OCI-M2 (cell line): ENCODE data around the gene INCENP.
A peak's percentile ranks its signal among the peaks of the same experiment; 100 is the strongest.
"Not testable (repeated sequence)": the region's sequence is repeated elsewhere in the genome, so short reads cannot be mapped to it uniquely, and the experiment has no call there.

ENCODE experiments used
- DNase-seq: peaks from one replicate; lab custom pipeline; 2025; ENCODE audit not compliant: unreplicated experiment; lab: John Stamatoyannopoulos, UW

INCENP gene

DNA sequence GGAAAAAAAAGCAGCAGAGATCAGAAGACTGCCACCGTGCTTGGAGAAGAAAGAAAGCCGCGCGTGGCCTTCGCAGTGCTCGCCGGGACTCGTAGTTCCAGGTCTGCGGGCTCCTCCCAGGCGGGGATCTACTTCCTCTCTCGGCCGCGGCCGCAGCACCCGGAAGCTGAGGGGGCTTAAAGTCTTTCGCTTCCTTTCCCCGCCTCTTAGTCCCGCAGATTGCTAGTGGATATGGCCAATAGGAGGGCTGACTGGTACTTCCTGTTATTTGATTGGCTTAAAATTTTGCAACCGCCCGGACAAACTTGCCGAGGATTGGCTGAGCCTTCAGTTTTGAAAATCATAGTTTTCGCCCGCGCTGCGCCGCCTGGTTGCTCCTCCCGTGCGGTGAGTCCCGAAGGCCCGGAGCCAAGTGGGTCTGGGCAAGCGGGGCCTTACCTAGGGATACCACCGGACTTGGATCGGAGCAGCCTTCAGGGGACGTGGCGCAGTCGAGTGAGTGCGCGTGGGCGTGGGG is at the start of gene INCENP:
INCENP (plus strand) TSS at position 343 of the 517 bp plus-strand sequence. CDS start 4,151 bp downstream, outside the sequence.
- peak; percentile 61 for DNase-seq

DNA sequence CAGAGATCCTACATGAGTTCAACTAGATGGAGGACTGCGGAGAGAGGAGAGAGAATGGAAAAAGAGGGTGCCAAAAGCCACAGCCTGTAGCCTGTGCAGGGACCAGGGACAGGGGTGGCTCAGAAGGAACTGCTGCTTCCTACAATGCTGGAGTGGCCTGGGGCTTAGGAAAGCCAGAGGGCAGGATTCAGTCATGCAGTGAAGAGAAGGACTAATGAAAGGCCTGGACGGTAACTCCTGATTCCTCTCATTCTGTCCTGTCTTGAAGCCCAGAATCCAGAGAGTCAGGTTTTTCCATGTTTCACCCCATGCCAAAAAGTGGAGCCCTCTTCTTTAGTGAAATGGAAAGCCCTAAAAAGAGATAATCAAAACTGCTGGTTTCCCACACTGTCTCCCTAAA is 48.4 kb upstream of the INCENP start:
- no peak for DNase-seq

DNA sequence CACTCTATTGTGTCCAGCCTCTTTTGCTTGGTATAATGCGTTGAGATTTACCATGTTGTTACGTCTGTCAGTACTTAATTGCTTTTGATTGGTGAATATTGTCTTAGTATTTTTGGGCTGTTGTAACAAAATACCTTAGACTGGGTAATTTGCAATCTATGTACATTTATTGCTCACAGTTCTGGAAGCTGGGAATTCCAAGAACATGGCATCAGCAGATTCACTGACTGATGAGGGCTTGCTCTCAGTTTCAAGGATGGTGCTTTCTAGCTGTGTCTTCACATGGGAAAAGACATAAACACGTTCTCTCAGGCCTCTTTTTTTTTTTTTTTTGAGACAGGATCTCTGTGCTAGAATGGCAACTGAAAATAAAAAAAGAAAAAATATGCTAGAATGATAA is 46.7 kb upstream of the INCENP start:
- no peak for DNase-seq

DNA sequence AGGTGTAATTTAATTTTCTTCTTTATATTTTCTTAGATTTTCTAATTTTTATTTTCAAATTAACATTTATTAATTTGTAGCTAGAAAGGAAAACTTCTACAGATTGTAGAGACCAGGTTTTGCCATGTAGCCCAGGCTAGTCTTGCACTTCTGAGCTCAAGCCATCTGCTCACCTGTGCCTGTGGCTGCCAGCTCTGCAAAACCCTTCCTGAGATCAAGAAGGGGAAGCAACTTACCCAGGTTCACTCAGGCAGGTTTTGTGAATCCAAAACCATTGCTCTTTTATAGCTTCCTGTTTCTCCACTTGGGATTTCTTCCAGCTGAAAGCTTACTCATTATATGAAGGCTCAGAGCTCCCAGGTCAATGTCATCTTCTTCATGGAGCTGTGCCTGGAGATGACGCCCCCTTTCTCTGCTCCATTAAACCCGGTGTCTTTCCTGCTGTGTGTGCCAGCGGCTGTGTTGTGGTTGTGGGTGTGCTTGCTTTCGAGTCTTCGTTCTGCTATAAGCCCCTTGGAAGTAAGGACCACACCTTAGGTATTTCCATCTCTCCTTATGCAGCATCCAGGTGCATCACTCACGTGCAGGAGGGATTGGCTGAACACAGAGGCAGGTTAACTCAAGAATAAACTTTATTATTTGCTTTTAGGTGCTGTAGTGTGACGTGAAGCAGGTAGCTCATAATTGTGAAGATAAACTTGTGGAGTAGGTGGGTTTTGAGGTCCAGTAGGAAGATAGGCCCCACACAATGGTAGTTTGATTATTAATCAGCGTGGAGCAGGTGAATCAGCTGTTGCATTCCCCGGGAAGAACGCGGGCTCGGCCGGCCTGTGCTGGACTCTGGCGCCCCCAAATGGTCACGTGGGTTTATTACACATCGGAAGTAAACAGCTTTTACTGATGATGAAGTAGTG is 42.2 kb upstream of the INCENP start:
- no peak for DNase-seq

DNA sequence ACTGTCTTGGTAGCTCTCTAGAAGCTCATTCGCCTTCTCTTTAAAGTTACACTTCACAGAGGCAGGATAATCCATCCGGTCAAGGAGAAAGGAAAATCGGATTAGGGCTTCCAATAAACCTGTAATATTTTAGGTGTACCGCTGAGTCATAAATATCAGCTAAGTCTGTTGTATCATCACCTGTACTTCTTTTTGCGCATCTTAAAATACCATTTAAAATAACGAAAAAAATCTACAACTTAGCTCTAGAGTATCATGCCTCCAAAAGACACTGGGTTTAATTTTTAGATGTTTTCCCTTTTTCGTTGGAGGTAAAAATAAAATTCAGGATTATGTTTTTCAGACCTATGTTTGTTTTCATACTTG is 41.5 kb upstream of the INCENP start:
- no peak for DNase-seq

DNA sequence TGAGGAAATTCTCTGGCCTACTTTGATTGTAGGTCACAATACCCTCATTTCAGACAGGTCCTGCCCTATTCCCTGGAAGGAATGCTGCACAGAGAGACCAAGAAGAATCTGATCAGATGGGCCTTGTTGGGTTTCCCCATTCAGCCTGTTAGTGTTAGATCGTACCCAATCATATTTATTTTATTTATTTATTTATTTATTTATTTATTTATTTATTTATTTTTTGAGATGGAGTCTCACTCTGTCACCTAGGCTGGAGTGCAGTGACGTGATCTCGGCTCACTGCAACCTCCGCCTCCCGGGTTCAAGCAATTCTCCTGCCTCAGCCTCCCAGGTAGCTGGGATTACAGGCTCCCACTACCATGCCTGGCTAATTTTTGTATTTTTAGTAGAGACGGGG is 39.0 kb upstream of the INCENP start:
- not testable (repeated sequence) for DNase-seq

DNA sequence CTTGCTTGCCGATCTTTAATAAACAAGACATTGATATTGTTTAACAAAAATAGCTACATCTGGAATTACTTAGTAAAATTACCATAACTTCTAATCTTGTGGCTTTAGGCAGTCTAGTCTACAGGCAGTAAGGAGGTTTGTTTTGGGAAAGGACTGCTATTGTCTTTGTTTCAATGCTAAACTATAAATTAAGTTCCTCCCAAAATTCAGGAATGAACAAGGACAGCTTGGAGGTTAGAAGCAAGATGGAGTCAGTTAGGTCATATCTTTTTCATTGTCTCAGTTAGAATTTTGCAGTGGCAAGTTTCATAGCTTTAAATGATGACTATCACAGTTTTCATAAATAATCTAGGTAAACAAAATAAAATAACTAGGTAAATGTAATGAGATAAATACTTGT is 36.1 kb upstream of the INCENP start:
- DNase-seq, result no peak

DNA sequence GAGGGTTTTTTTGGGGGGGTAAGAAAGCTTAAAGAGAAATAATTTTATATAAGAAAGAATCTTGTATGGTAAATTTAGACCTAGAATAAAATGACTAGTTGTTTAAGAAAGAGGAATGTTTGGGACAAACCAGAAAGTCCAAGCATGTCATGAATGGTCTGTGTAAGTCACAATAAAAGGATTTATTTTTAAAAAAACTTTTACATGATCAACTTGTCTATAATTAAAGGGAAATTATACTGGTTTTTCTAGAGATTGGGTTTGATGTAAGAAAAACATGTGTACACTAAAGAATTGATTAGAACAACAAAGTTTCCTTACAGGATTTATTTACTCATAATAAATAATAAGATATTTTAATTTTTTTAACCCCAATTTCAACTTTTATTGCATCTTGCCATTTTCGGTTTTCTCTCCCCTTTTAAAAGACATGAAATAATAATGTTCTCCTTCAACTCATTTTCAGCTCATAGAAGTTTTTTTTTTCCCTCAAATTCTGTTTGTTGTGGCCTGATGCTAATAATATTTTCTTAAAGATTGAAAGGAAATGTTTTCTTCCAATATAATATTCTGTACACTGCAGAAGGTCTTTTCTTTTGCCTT is 35.4 kb upstream of the INCENP start:
- DNase-seq, result no peak

DNA sequence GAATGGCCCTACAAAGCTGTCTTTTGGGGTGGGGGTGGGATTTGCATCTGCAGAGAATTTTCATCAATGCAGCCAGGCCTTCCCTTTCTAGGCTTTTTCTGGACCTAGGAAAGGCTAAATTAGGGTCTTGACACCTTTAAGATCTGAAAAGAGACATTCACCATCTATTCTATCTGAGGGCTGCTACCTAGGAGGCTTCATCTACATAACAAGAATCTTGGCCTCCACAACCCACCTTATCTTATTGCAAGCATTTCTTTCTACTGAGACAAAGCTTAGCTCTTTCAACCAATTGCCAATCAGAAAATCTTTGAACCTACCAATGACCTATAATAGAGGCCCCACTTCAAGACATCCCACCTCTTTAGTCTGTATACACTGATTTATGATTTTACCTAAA is 20.7 kb upstream of the INCENP start:
- no peak for DNase-seq

DNA sequence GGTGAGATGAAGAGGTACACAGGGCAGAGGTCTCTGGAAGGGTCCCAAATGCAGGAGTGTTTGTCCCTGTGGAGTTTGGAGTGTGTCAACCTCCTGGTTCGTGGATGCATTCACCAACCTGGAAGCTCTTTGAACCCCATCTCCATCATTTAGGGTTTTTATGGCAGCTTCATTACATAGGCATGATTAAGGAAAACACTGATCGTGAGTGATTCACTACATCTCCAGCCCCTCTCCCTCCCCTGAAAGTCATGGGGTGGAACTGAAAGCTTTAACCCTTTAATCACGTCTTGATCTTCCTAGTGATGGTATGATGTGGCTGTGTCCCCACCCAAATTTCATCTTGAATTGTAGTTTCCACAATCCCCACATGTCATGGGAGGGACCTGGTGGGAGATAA is 19.8 kb upstream of the INCENP start:
- DNase-seq, result no peak

DNA sequence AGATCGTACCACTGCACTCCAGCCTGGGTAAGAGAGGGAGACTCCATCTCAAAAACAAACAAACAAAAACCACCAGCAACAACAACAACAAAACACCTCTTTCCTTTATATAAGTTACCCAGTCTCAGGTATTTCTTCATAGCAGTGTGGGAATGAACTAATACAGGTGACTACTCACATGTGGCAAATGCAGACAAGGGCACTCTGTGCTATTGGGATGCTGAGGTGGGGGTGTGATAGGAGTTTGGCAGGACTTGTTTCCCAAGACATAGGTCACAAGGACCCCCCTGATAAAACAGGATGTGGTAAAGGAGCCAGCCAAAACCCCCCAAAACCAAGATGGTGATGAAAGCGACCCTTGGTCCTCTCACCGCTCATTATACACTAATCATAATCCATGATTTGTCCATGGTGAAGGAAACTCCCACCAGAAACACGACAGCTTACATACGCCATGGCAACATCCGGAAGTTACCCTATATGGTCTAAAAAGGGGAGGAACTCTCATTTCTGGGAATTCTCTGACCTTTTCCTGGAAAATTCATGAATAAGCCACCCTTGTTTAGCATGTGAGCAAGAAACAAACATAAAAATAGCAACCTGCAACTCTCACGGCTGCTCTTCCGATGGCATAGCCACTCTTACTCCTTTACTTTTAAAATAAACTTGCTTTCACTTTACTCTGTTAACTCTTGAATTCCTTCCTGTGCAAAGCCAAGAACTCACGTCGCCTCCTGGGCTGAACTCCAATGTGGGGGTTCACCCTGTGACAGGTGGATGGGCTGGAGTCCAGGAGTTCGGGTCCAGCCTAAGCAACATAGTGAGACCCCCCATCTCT is 18.8 kb upstream of the INCENP start:
- DNase-seq, result no peak

DNA sequence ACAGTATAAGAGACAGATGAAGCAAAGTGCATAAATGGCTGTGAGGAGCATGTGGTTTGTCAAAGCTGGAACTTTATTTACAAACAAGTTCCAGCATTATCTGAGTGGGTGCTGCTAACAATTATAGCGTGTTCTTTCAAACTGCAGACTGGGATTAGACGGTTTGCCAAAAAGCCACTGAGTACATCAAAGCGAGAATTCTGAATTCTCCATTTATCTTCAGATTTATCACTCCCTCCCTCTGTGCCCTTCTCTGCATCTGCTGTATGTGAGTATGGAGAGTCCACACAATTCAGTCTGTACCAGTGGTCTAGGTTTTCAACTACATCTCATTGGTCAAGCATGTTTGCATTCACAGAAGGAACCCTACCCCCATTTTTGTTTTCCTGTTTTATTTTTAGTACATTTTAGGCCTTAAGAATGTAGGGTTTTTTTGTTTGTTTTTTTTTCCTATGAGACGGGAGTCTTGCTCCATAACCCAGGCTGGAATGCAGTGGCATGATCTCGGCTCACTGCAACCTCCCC is 18.1 kb upstream of the INCENP start:
- no peak for DNase-seq

DNA sequence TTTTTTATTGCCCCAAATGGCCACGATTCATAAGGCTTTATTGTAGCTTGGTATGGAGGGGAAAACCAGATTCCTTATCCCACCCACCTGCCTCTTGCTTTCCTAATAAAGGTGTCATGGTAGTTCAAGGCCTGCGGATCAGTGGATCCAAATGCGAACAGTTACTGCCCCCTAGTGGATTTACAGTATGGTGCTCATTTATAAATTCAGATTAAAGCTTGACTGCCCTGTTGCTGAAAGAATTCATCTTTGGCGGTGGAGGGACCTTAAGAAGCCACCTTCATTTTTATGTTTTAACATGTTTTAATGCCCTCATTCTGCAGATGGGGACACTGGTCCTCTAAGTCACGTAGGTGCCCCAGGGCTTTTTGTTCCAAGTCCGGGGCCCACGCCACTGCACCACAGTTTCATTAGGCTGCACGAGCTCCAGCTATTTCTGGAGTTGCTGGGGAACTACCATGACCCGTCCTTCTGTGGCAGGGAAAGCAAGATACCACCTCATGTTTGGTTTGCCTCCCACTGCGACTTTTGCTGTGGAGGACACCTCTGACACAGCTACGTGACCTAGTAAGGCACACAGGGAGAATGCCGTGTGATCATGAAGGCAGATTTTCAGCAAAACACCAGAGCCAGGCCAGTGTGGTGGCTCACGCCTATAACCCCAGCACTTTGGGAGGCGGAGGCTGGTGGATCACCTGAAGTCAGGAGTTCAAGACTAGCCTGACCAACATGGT is 15.6 kb upstream of the INCENP start:
- DNase-seq, result no peak

DNA sequence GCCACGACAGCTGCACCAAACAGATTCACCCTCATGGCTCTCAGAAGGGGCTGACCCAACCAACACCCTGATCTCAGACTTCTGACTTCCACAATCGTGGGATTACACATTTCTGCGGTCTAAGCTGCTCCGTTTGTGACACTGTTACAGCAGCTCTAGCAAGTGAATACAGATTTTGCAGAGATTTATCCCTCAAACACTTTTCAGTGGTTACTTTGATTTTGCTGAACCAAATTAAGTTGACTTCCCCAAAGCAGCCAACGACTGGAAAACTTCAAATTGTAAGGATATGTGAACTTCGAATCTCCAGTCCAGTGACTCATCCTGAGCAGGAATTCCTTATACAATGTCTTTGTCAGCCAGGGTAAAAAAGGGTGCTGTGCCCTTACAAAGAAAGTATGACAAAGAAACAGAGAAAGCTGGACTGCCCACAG is 14.8 kb upstream of the INCENP start:
- no peak for DNase-seq

DNA sequence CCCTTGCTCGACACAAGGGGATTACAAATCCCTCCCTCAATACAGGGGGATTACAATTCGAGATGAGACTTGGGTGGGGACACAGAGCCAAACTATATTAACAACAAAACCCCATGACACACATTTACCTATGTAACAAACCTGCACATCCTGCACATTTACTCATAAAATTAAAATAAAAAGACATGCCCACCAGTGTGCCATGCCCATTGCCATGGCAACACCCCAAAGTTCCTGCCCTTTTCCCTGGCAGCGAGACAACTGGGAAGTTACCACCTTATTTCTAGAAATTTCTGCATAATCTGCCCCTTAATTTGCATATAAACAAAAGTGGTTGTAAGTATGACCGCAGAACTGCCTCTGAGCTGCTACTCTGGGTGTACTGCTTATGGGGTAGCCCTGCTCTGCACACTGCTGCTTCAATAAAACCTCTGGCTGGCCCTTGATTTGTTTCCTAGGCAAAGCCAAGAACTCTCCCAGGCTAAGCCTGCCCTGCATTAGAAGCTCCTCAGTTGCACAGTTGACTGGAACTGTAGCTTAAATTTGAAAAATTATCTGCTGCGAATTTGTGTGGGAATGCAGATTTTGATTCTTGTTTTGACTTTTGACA is 8.6 kb upstream of the INCENP start:
- no peak for DNase-seq

DNA sequence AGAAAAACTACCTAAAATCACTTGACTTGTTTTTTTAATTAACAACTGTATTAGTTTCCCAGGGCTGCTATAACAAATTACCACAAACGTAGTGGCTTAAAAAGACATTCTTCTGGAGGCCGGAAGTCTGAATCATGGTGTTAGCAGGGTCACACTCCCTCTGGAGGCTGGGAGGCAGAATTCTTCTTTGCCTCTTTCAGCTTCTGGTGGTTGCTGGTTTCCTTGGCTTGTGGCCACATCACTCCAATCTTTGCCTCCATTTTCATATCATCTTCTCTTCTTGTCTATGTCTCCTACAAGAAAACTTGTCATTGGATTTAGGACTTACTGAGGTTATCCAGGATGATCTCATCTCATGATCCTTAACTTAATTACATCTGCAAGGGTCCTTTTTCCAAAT is 7.4 kb upstream of the INCENP start:
- no peak for DNase-seq

DNA sequence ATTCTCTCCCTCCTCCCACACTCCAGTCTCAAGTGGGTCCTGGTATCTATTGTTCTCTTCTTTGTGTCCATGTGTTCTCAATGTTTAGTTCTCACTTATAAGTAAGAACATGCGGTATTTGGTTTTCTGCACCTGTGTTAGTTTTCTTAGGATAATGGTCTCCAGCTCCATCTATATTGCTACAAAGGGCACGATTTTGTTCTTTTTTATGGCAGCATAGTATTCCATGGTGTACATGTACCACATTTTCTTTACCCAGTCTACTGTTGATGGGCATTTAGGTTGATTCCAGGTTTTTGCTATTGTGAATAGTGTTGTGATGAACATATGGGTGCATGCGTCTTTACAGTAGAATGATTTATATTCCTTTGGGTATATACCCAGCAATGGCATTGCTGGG is 4.2 kb upstream of the INCENP start:
- DNase-seq, result no peak

DNA sequence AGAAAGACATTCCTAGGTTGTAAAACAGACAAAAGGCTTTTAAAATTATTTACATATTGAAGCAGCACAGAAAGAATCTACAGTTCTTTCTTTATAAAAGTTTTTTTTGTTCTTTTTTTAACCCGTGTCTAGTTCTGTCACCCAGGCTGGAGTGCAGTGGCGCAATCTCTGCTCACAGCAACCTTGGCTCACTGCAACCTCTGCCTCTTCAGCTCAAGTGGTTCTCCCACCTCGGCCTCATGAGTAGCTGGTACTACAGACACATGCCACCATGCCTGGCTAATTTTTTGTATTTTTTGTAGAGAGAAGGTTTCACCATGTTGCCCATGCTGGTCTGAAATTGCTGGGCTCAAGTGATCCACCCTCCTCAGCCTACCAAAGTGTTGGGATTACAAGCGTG is 3.8 kb upstream of the INCENP start:
- DNase-seq, result no peak

DNA sequence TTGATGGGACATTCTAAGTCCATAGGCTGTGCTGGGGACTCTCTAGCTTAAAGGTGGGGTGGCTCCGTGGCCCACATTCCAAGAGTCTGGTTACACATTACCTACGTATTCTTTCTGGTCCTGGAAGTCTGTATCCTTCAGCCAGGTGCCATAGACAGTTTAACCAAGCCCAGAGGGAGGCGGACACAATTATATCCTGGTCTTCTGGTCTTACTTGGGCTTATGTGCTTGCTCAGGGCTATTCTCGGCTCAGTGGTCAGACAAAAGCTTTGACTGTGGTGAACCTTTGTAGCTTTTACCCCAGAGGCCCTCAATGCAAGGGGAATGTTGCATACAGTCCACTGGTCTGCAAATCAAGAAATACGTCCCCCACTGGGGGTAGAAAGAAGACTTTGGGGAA is 3.4 kb upstream of the INCENP start:
- DNase-seq, result no peak

DNA sequence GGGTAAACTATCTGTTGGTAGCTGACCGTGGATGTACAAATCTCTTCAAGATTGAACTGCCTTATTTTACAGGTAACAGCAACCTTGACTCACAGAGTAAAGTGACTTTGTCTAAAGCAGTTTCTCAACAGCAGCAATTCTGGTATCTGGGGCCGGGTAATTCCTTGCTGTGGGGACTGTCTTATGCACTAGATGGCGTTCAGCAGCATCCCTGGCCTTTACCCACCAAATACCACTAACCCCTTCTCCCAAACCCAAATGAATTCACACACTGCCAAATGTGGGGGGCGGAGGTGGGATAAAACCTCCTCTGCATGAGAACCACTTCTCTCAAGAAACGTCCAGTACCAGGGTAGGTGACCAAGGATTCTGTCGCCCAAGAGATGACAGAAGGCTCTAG is 1.7 kb upstream of the INCENP start:
- no peak for DNase-seq
